ENCODE results near the gene KSR1.
"Not testable (repeated sequence)": the region's sequence is repeated elsewhere in the genome, so short reads cannot be mapped to it uniquely, and the experiment has no call there.

KSR1 gene

DNA sequence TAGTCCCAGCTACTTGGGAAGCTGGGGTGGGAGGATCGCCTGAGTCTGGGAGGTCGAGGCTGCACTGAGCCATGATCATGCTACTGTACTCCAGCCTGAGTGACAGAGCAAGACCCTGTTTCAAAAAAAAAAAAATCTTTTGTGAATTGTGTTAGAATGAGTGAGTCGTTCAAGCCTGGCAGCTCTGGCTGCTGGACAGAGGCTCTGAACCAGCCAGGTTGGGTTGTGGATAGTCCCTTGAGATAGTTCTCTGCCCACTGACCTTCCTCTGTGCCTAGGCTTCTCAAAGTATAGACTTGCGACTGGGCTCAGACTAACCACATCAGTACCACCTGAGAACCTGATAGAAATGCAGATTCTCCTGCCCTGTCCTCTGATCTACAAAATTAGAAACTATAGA is 2.2 kb upstream of the KSR1 start:
- no peak for DNase-seq (ENCODE audit: low spot score)

- DNase-seq (ENCODE audit: low spot score), result no peak
Observed at GRCh38 chr17:27455236-27455913, 873 bp upstream of the KSR1 start.

DNA sequence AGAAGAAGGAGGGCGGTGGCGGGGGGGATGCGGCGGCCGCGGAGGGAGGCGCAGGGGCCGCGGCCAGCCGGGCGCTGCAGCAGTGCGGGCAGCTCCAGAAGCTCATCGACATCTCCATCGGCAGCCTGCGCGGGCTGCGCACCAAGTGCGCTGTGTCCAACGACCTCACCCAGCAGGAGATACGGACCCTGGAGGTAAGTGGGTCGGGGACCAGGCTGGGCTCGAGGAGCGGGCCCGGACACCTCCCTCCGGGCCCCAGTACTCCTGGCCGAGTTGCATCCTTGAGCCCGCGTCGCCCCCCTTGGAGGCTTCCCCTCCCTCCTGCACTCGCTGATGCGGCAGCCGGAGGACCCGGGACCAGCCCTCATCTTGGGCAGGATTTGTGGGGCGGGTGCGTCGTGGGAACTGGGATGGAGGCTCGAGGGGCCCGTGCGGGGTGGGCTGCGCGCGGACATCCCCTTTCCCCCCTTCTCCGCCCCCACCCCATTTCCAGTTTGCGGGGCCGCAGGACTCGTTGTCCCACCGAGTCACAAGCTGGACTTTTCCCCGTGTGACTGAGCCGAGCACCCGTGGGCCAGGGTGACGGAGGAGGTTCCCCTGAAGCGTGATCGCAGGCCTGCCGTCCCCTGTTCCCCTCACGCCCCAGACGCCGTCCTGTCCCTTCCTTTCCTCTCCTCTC is 572 bp downstream of the KSR1 start:
- no peak for DNase-seq (ENCODE audit: low spot score)

- DNase-seq (ENCODE audit: low spot score), result no peak
Observed at GRCh38 chr17:27457360-27457715, 1.1 kb downstream of the KSR1 start.

GRCh38 chr17:27457731-27458523 is 1.7 kb downstream of the KSR1 start:
- no peak for DNase-seq (ENCODE audit: low spot score)

DNA sequence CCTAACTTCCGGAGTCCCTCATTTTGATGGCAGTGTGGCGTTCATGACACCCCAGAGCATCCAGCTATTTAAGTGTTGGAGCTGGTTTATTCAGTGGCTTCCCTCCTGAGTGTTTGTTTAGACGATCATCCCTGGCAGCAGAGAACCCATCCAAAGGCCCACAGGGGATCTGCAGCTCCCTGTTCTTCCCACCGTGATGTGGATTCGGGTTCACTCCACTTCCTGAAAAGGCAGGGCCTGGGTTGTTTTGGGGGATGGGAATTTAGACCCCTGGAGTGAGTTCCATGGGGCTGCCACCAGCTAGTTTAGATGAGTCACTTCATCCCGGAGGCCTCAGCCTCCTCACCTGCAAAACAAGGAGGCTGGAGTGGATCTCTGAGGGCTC is 2.3 kb downstream of the KSR1 start:
- DNase-seq (ENCODE audit: low spot score), result no peak

DNA sequence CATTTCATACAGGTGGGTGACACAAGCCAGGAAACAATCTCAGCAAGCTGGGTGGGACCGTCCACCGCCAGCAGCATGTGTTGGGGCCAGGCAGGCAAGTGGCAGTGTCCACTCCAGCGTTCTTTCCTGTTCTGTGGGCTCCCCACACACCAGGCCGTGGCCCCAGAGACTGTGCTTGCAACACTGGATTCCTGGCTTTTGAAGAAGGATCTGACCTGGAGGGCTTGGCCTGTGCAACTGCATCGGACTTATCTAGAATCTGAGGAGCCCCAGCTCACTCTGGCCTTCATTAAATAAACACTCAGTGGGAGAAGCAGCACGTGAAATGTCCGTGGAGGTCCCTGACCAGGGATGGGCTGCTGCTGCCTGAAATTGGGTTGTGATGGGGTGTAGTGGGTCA is 3.2 kb downstream of the KSR1 start:
- DNase-seq (ENCODE audit: low spot score), result no peak

GRCh38 chr17:27460196-27460725 is 4.0 kb downstream of the KSR1 start:
- no peak for DNase-seq (ENCODE audit: low spot score)

- DNase-seq (ENCODE audit: low spot score), result no peak
Observed at GRCh38 chr17:27461192-27461859, 5.1 kb downstream of the KSR1 start.

DNA sequence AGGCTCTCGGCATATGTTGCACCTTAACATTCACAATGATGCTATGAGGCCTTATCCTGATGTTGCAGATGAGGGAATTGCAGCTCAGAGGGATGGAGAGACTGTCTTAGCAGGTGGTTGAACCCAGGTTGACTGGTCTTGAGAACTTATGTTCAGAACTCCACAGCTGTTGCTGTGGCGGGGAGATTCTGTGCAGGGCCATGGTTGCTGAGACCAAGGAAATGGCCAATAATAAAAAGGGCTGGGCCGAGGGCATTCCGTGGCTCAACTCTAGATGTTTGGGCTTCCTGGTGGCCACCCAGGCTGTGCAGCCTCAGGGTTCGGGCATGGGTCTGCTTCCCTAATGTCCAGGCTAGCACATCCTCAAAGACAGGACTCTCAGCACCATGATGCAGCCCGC is 5.9 kb downstream of the KSR1 start:
- no peak for DNase-seq (ENCODE audit: low spot score)

DNA sequence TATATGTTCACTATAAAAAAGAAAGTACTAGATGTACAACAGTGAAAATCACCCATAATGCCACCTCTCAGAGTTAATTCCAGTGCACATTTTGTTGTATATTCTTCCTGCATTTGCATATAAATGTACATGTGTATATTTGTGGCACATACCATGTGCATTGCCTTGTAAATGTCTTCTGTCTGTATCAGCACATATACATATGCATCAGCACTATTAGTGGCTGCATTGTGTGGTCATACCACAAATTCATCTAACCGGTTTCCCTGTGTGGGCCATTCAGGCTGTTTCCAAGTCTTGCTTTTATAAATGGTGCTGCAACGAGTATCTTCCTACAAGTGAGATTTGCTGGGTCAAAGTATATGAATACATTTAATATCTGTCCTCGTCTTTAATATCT is 6.5 kb downstream of the KSR1 start:
- DNase-seq (ENCODE audit: low spot score), result no peak

- no peak for DNase-seq (ENCODE audit: low spot score)
Observed at GRCh38 chr17:27463235-27463677, 7.0 kb downstream of the KSR1 start.

DNA sequence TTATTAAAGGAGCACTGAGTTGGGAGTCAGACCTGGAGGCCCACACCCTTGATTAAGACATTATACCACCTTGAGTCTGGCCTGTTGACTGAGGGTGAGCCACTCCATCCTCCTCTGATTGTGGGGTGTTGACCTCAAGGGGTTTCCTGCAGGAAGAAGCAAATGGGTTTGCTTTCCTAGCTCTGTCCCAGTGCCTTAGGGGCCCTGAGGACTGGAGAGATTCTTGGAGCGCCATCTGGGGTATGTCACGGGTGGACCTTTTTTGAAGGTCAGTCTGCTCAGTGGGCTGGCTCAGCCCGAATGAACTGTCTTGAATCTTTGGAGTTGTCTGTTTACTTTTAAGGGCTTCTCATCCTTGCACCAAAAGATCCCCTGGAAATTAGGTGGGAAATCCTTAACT is 7.8 kb downstream of the KSR1 start:
- DNase-seq (ENCODE audit: low spot score), result not testable (repeated sequence)

- no peak for DNase-seq (ENCODE audit: low spot score)
Observed at GRCh38 chr17:27464431-27464830, 8.2 kb downstream of the KSR1 start.

GRCh38 chr17:27465875-27466274 is 9.6 kb downstream of the KSR1 start:
- DNase-seq (ENCODE audit: low spot score), result not testable (repeated sequence)

DNA sequence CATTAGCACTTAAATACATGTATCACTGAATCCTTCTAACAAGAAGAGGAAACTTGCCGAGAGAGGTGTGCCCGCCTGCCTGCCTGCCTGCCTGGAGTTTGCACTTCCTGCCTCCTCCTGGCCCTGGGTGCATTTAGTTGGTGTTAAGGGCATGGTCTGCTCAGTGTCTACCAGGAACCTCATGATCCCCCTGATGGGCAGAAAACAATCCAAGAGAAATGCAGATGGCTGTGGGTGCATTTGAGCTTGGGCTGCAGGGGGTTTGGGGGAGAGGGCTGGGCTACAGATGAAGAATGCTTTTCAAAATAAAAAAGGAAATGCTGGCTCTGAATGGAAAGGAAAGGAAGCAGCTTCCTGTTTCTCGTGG is 10.1 kb downstream of the KSR1 start:
- DNase-seq (ENCODE audit: low spot score), result no peak

DNA sequence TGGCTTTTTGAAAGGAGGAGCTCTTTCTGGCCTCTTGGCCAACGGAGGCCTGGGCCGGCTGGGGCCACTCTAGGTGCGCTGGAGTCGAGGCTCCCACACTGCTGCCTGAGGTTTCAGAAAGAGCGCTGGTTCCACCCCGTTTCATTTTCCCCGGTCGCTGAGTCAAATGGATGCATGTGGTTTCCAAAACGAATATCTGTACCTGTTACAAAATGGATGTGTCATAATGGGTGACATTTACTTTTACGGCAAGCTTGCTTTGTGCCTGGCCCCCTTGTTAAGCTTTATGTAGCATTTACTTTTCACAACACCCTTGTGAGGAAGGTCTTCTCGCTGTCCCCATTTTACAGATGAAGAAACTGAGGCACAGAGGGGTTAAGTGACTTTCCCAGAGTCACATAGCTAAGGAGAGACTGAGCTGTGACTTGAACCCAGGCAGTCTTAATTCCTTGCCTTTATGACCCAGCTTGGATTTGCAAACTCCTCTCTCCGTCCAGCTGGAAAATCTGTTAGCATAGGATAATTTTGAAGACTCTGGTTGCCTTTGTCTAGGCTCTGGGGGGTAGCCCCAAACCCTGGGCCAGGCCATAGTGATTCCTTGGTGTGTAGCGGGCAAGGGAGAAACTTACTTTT is 10.6 kb downstream of the KSR1 start:
- peak; percentile 62 for DNase-seq (ENCODE audit: low spot score)

GRCh38 chr17:27469256-27469655 is 13.0 kb downstream of the KSR1 start:
- DNase-seq (ENCODE audit: low spot score), result no peak

GRCh38 chr17:27471321-27472269 is 15.3 kb downstream of the KSR1 start:
- peak; percentile 84 for DNase-seq (ENCODE audit: low spot score)

- no peak for DNase-seq (ENCODE audit: low spot score)
Observed at GRCh38 chr17:27473190-27473747, 17.0 kb downstream of the KSR1 start.

All from CD4-positive, alpha-beta T cell treated with Interleukin-15 for 4 hours (primary cell).